Vagina (tissue), 2 donors: ENCODE results near the gene SRR.

ENCODE experiments used
- CTCF ChIP-seq, 3 experiments: fragments of 450-650 bp in 2 of 3; fragments of 200-600 bp in 1 of 3; sonication (generic) in 1 of 3; IDR thresholded peaks; one replicate each; pipeline ENCODE4 v1.5.1; 2017 to 2019; ENCODE audit warnings: antibody characterized with exemption in 3 of 3, mild to moderate bottlenecking in 2 of 3, moderate library complexity in 2 of 3
- POLR2A ChIP-seq, 2 donors: fragments of 450-650 bp; IDR thresholded peaks; one replicate each; pipeline ENCODE4 v1.6.1; 2017; ENCODE audit warnings: antibody characterized with exemption in 2 of 2, mild to moderate bottlenecking in 2 of 2, moderate library complexity in 2 of 2
- POLR2AphosphoS5 ChIP-seq, 2 donors: sonication (generic); formaldehyde crosslinking; IDR thresholded peaks; one replicate each; pipeline ENCODE4 v1.9.0; 2017; ENCODE audit warnings: antibody characterized with exemption in 2 of 2, mild to moderate bottlenecking in 2 of 2, low read depth in 1 of 2; ENCODE audit not compliant: insufficient read depth in 1 of 2

- TF ChIP-seq CTCF (IDR thresholded peaks at IDR 0.05), result no peak
- no peak for TF ChIP-seq POLR2AphosphoS5 (IDR thresholded peaks at IDR 0.05; ENCODE audit: insufficient read depth in 1 of 2, low read depth in 1 of 2)
- no peak for TF ChIP-seq POLR2A (IDR thresholded peaks at IDR 0.05)
Observed at GRCh38 chr17:2295575-2295974, 8.2 kb upstream of the SRR start.
